Dendritic cell treated with granulocyte-macrophage colony-stimulating factor and Interleukin-4, amounts not matched to agents 40 ng/mL and 50 ng/mL, for 4 days (primary cell): ENCODE measurements around the gene TMBIM4.
"Not testable (repeated sequence)": the region's sequence is repeated elsewhere in the genome, so short reads cannot be mapped to it uniquely, and the experiment has no call there.

ENCODE experiments used
- H3K27ac Mint-ChIP-seq: one replicate; pipeline ENCODE4 v1.8.0; 2022; ENCODE audit warnings: mild to moderate bottlenecking, mixed read lengths
- H3K27me3 Mint-ChIP-seq: one replicate; pipeline ENCODE4 v1.8.0; 2022; ENCODE audit warnings: mild to moderate bottlenecking, mixed read lengths
- H3K36me3 Mint-ChIP-seq: one replicate; pipeline ENCODE4 v1.8.0; 2022; ENCODE audit warnings: low read depth, mixed read lengths
- H3K4me1 Mint-ChIP-seq: one replicate; pipeline ENCODE4 v1.8.0; 2022; ENCODE audit warnings: low read depth, mixed read lengths
- H3K4me3 Mint-ChIP-seq: one replicate; pipeline ENCODE4 v1.8.0; 2022; ENCODE audit warnings: mild to moderate bottlenecking, moderate library complexity, mixed read lengths
- H3K9me3 Mint-ChIP-seq: one replicate; pipeline ENCODE4 v1.8.0; 2022; ENCODE audit warnings: mixed read lengths
- intact Hi-C: fragments of 100-400 bp; cut with micrococcal nuclease; formaldehyde crosslinking; loops from one replicate; pipeline ENCODE4 v1.15.0; 2022

The TMBIM4 gene

DNA sequence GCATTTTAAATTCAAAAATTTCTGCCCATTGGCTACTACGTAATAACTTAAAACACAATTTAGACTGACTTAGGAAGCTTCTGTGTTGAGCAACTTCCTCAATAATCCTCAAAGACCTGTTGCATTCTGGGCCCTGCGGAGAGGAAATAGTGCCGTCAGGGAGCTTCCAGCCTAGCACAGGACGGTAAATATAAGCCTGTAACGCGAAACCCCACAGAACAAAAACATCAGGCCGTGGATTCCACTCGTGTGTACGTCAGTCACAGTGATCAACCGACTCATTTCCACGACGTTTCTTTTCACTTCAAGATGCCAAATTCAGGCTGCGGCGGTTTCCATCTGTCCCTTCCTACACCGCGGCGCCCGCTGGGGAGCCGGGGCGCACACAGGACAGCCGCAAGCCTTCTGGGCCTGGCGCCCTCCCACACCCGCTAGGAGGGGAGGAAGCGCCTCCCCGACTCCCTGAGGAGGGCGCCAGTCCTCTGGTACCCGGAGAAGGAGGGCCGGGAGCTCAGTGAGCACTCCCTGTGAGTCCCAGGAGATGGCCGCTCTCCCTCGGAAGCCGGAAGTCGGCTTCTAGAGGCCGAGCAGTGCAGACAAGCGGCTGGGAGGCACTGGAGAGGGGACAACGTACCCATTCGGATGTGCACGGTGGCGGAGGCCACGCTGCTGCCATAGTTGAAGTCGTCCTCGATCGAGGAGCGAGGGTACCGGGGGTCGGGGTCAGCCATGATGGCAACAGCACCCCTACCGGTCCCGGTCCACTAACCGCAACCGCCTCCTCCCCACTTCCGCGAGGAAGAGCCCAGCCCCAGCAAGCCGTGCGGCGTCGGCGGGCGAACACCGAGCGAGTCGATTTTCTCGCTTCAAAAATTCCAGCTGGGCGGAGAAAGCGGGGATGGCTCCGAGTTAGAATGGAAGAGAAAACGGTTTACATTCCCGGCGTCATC lies at the start of gene TMBIM4:
Gene TMBIM4 (minus strand): TSS at position 776 of the 950 bp plus-strand sequence. CDS start 45 bp downstream, at position 731.
- Mint-ChIP-seq H3K4me3 (peak within 1 kb of the TSS; percentile 97), H3K27me3 (no peaks in the 10 kb centered on the region), H3K9me3 (peaks cover 19% of the 10 kb centered on the region), H3K27ac (peak within 1 kb of the TSS; percentile 100), H3K36me3 (peaks cover 54% of the 10 kb centered on the region), H3K4me1 (peaks cover 56% of the 10 kb centered on the region)
- intact Hi-C loops = loop anchor here (1.0 to 5.0 kb wide), 3 partner anchors 37 to 133 kb away; partner anchors contain the start of genes HELB and LLPH

GRCh38 chr12:66217342-66217917 lies 47.6 kb upstream of the TMBIM4 start:
- H3K9me3 Mint-ChIP-seq = peaks cover 13% of the 10 kb centered on the region
- peak overlapping the region; percentile 56 for H3K27ac Mint-ChIP-seq
- H3K27me3 Mint-ChIP-seq = no peaks in the 10 kb centered on the region
- H3K4me3 Mint-ChIP-seq = no peak overlapping the region
- H3K36me3 Mint-ChIP-seq = peaks cover 85% of the 10 kb centered on the region
- intact Hi-C loops = no loop called here
- peaks cover 38% of the 10 kb centered on the region for H3K4me1 Mint-ChIP-seq

DNA sequence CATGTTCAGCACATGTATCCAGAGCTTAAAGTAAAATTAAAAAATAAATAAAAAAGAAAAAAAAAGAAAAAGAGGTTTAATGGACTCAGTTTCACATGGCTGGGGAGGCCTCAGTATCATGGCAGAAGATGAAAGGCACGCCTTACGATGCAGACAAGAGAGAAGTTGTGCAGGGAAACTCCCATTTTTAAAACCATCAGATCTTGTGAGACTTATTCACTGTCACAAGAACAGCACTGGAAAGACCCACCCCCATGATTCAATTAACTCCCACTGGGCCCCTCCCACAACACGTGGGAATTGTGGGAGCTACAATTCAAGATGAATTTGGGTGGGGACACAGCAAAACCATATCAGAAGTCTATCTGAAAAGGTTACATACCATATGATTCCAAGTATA lies 43.2 kb upstream of the TMBIM4 start:
- H3K9me3 Mint-ChIP-seq, H3K4me3 Mint-ChIP-seq, H3K27me3 Mint-ChIP-seq: not testable (repeated sequence)
- peaks cover 66% of the 10 kb centered on the region for H3K36me3 Mint-ChIP-seq
- peak overlapping the region; percentile 64 for H3K27ac Mint-ChIP-seq
- peaks cover 57% of the 10 kb centered on the region for H3K4me1 Mint-ChIP-seq
- intact Hi-C loops = loop anchor here (5.0 kb wide), 1 partner anchor 41 kb away; no protein-coding TSS in a partner anchor

DNA sequence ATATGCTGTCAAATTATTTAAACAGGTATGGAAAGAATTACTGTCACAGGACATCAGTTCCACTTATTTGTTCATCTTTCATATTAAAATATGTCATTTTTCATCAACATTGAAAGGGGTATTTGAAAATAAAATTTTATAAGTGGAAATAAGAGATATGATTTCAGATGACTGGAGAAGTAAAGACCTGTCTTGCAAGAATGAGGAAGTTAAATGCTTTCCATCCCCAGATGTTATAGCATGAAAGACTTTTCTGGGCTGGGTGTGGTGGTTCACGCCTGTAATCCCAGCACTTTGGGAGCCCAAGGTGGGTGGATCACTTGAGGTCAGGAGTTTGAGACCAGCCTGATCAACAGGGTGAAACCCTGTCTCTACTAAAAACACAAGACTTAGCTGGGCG lies 41.8 kb upstream of the TMBIM4 start:
- Mint-ChIP-seq H3K4me1 (peaks cover 54% of the 10 kb centered on the region), H3K36me3 (peaks cover 65% of the 10 kb centered on the region), H3K27ac (peak overlapping the region; percentile 76)
- intact Hi-C loops = loop anchor here (5.0 kb wide), 1 partner anchor 39 kb away; no protein-coding TSS in a partner anchor
- not testable (repeated sequence) for H3K9me3 Mint-ChIP-seq, H3K27me3 Mint-ChIP-seq, H3K4me3 Mint-ChIP-seq

DNA sequence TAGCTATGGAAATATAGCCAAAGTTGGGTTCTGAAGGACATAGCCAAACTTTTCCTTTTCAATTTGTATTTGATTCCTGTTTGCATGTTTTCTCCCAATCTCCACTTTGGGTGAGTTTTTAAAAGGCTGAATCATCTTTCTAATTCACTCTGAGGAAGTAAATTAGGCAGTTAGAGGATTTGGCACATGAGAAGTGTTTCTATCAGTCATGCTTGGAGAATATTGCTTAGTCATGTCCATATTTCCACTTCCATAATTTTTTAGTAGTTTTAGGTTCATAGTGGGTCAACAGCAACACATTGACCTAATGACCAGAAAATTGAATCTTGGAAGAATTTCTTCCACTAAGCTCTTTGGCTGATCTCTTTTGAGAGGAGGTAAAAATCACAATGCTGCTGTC lies 41.0 kb upstream of the TMBIM4 start:
- Mint-ChIP-seq H3K9me3 (no peaks in the 10 kb centered on the region), H3K27me3 (no peaks in the 10 kb centered on the region), H3K27ac (peak overlapping the region; percentile 76), H3K4me3 (no peak overlapping the region), H3K36me3 (peaks cover 65% of the 10 kb centered on the region), H3K4me1 (peaks cover 56% of the 10 kb centered on the region)
- intact Hi-C loops = loop anchor here (5.0 kb wide), 1 partner anchor 39 kb away; no protein-coding TSS in a partner anchor

DNA sequence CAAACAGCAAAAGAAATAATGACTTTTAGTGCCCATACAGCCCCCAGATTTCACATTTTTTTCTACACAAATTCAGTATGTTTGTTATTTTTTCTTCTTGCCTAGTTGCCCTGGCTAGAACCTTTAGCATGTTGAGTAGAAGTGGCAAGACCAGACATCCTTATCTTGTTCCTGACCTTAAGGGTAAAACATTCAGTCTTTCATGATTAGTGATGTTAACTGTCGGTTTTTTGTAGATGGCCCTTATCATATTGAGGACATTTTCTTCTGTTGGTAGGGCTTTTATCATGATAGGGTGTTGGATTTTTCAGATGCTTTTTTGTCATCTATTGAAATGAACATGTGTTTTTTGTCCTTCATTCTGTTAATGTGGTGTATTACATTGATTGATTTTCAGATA lies 36.3 kb upstream of the TMBIM4 start:
- Mint-ChIP-seq H3K27ac (no peak overlapping the region), H3K36me3 (peaks cover 38% of the 10 kb centered on the region), H3K4me1 (peaks cover 39% of the 10 kb centered on the region), H3K9me3 (no peaks in the 10 kb centered on the region), H3K4me3 (no peak overlapping the region), H3K27me3 (no peaks in the 10 kb centered on the region)
- intact Hi-C loops = no loop called here

GRCh38 chr12:66203820-66204219 lies 34.0 kb upstream of the TMBIM4 start:
- no peaks in the 10 kb centered on the region for H3K27me3 Mint-ChIP-seq
- no peak overlapping the region for H3K27ac Mint-ChIP-seq
- no peaks in the 10 kb centered on the region for H3K9me3 Mint-ChIP-seq
- intact Hi-C loops = no loop called here
- no peak overlapping the region for H3K4me3 Mint-ChIP-seq
- H3K4me1 Mint-ChIP-seq = peaks cover 43% of the 10 kb centered on the region
- peaks cover 48% of the 10 kb centered on the region for H3K36me3 Mint-ChIP-seq

DNA sequence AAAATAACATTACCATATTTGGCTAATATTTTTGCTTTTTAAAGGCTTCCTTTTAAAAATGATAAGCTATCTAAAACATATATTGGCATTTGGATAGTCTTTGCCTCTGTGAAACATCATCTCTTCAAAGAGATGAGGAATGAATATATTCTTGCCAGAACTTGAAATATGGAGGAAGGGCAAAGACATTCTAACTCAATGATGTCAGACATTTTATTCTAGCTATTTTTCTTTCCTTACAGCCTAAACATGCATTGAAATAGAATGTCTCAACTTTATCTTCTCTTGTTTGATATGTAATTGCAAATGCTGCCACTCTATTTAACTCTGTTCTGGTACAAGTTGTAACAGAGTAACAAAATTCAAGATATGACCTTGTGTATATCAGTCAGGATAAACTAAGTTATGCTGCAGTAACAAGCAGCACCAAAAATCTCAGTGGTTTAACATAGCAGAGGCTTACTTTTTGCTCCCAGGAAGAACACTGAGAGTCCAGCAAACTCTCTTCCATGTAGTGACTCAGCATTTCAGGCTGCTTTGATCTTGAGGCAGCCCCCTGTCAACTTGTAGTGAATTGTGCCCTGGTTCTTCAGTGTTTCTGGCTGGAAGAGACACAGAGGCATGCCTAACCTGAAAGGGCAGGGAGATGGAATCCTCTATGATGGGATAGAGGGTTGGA lies 30.2 kb upstream of the TMBIM4 start:
- Mint-ChIP-seq H3K9me3 (no peaks in the 10 kb centered on the region), H3K27me3 (no peaks in the 10 kb centered on the region), H3K4me1 (peaks cover 53% of the 10 kb centered on the region), H3K4me3 (no peak overlapping the region), H3K36me3 (peaks cover 43% of the 10 kb centered on the region), H3K27ac (no peak overlapping the region)
- intact Hi-C loops = no loop called here

- Mint-ChIP-seq H3K4me1 (peaks cover 53% of the 10 kb centered on the region), H3K36me3 (peaks cover 43% of the 10 kb centered on the region), H3K27ac (peak overlapping the region; percentile 1), H3K27me3 (no peaks in the 10 kb centered on the region), H3K9me3 (no peaks in the 10 kb centered on the region), H3K4me3 (no peak overlapping the region)
- intact Hi-C loops = no loop called here
These were observed 29.3 kb upstream of the TMBIM4 start for GRCh38 chr12:66199141-66199540.

GRCh38 chr12:66197495-66197921 lies 27.7 kb upstream of the TMBIM4 start:
- no peaks in the 10 kb centered on the region for H3K27me3 Mint-ChIP-seq
- intact Hi-C loops = no loop called here
- H3K9me3 Mint-ChIP-seq = no peaks in the 10 kb centered on the region
- no peak overlapping the region for H3K4me3 Mint-ChIP-seq
- peaks cover 42% of the 10 kb centered on the region for H3K36me3 Mint-ChIP-seq
- peak overlapping the region; percentile 74 for H3K27ac Mint-ChIP-seq
- H3K4me1 Mint-ChIP-seq = peaks cover 64% of the 10 kb centered on the region

DNA sequence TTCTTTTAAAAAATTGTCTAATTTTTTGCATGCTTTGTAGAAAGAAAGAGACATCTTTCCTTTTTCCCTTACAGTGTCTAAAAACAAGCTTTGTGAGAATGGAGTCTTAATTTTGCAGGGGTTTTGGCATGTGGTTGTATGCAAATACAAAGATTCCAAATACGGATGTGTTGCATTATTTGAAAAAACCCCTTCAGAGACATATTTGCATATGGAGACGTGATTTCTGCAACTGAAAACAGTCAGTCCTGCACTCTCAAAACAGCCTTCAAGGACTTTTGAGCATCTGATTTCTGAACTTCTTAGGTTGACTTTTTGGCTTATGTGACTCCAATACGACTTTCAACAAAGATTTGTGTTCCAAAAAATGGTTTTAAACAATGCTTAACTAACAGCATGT lies 27.0 kb upstream of the TMBIM4 start:
- Mint-ChIP-seq H3K27me3 (no peaks in the 10 kb centered on the region), H3K27ac (peak overlapping the region; percentile 74), H3K4me3 (peak overlapping the region; percentile 17), H3K36me3 (peaks cover 42% of the 10 kb centered on the region), H3K4me1 (peaks cover 65% of the 10 kb centered on the region), H3K9me3 (no peaks in the 10 kb centered on the region)
- intact Hi-C loops = no loop called here

DNA sequence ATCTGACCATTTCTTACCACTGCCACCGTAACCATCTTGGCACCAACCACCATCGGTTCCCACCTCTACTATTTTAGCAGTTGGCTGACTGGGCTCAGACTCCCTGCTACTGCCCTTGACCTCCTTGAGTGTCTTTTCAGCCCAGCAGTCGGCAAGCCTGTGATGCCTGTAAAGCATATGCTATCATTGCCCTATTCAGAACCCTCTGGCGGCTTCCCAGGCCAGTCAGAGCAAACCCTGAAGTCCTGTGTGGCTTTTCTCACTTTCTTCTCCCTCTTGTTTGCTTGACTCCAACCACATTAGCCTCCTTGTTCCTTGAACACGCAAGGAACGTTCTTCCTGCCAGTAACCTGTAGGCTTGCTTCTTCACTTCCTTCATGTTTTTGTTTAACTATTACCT lies 25.4 kb upstream of the TMBIM4 start:
- Mint-ChIP-seq H3K4me1 (peaks cover 72% of the 10 kb centered on the region), H3K9me3 (no peaks in the 10 kb centered on the region), H3K4me3 (no peak overlapping the region), H3K27ac (peak overlapping the region; percentile 63), H3K36me3 (peaks cover 29% of the 10 kb centered on the region), H3K27me3 (no peaks in the 10 kb centered on the region)
- intact Hi-C loops = no loop called here

- Mint-ChIP-seq H3K9me3 (no peaks in the 10 kb centered on the region), H3K4me3 (peak overlapping the region; percentile 41), H3K4me1 (peaks cover 70% of the 10 kb centered on the region), H3K27me3 (no peaks in the 10 kb centered on the region), H3K27ac (peak overlapping the region; percentile 63), H3K36me3 (peaks cover 25% of the 10 kb centered on the region)
- intact Hi-C loops = no loop called here
These were observed 24.3 kb upstream of the TMBIM4 start for GRCh38 chr12:66194122-66194521.
